Keratinocyte (primary cell): ENCODE data around the gene CLSTN2. TPM values are rescaled to one million over a fixed set of nuclear protein-coding genes. Genes with fewer than 3 reads are reported as not detected.

Source experiments
- DNase-seq: peaks from one replicate; pipeline ENCODE4 v3.0.0-alpha.2; 2011; ENCODE audit warnings: low read depth, missing footprints, low spot score
- FAIRE-seq: peaks from 2 replicates; lab custom pipeline; 2011; peaks lifted over from hg19 to GRCh38; lab: Jason Lieb, UNC
- H2AFZ ChIP-seq: 2 replicates; pipeline ENCODE4 v1.6.0; 2012; ENCODE audit warnings: low read length, control low read depth, inconsistent platforms; ENCODE audit not compliant: control insufficient read depth
- H3K27ac ChIP-seq: 2 replicates; pipeline ENCODE4 v1.5.1; 2011; ENCODE audit warnings: low read length; ENCODE audit not compliant: control insufficient read depth, insufficient read depth
- H3K27me3 ChIP-seq: 3 replicates; pipeline ENCODE4 v1.6.0; 2011; ENCODE audit warnings: low read length; ENCODE audit not compliant: control insufficient read depth, insufficient read depth; ENCODE audit errors: extremely low read depth
- H3K36me3 ChIP-seq, 2 experiments: 2 replicates in 1 of 2; 3 replicates in 1 of 2; pipeline ENCODE4 v1.5.1; 2011; ENCODE audit warnings: low read length in 2 of 2, mild to moderate bottlenecking in 1 of 2; ENCODE audit not compliant: control insufficient read depth in 2 of 2, insufficient read depth in 2 of 2; ENCODE audit errors: extremely low read depth in 1 of 2
- H3K4me1 ChIP-seq: 3 replicates; pipeline ENCODE4 v1.5.1; 2011; ENCODE audit warnings: low read length; ENCODE audit not compliant: control insufficient read depth, insufficient read depth; ENCODE audit errors: extremely low read depth
- H3K4me2 ChIP-seq: 3 replicates; pipeline ENCODE4 v1.6.0; 2011; ENCODE audit warnings: low read depth, low read length; ENCODE audit not compliant: control insufficient read depth, insufficient read depth; ENCODE audit errors: extremely low read depth
- H3K4me3 ChIP-seq, 3 experiments: fragments of 200-600 bp in 1 of 3; sonication (generic) in 1 of 3; 2 replicates in 2 of 3; 3 replicates in 1 of 3; pipeline ENCODE4 v1.5.1; 2011 to 2016; ENCODE audit warnings: low read length in 3 of 3, mild to moderate bottlenecking in 3 of 3, control low read depth in 2 of 3, inconsistent platforms in 1 of 3, low read depth in 1 of 3, mixed read lengths in 1 of 3, mixed run types in 1 of 3, moderate library complexity in 1 of 3; ENCODE audit not compliant: control insufficient read depth in 2 of 3, insufficient read depth in 2 of 3; ENCODE audit errors: extremely low read depth in 1 of 3
- H3K79me2 ChIP-seq: 2 replicates; pipeline ENCODE4 v1.6.0; 2012; ENCODE audit warnings: low read length; ENCODE audit not compliant: control insufficient read depth, insufficient read depth
- H3K9ac ChIP-seq: 3 replicates; pipeline ENCODE4 v1.6.0; 2011; ENCODE audit warnings: low read length; ENCODE audit not compliant: control insufficient read depth, insufficient read depth; ENCODE audit errors: extremely low read depth
- H3K9me1 ChIP-seq: 3 replicates; pipeline ENCODE4 v1.6.0; 2011; ENCODE audit warnings: low read length; ENCODE audit not compliant: control insufficient read depth, insufficient read depth; ENCODE audit errors: extremely low read depth
- H3K9me3 ChIP-seq: 2 replicates; pipeline ENCODE4 v1.5.1; 2012; ENCODE audit warnings: low read depth, low read length; ENCODE audit not compliant: control insufficient read depth
- H4K20me1 ChIP-seq: 3 replicates; pipeline ENCODE4 v1.6.0; 2011; ENCODE audit warnings: low read length; ENCODE audit not compliant: control insufficient read depth, insufficient read depth; ENCODE audit errors: extremely low read depth
- EZH2 ChIP-seq: IDR thresholded peaks from one replicate; pipeline ENCODE4 v1.6.1; 2012; ENCODE audit warnings: inconsistent platforms, mild to moderate bottlenecking, low read length, moderate library complexity
- dilution Hi-C: fragments of 300-500 bp; cut with MboI; formaldehyde crosslinking; loops from one replicate; pipeline ENCODE4 v1.7.0; 2020; ENCODE audit warnings: low sequenced_read_pairs; ENCODE audit not compliant: extremely low pct_ligation_motif_present
- polyA plus RNA-seq, 5 experiments: library from polyadenylated mRNA; depleted of rRNA in 3 of 5; stranded (reverse) in 3 of 5; stranded (forward) in 1 of 5; unstranded in 1 of 5; fragments of >200 nt; gene quantifications; 1 replicate in 1 of 5; 2 replicates in 3 of 5; 3 replicates in 1 of 5; pipeline versions ENCODE4 v1.2.1 to v1.2.3, GENCODE V29; 2011 to 2012; ENCODE audit warnings: missing spikeins in 2 of 5, low read depth in 1 of 5, low replicate concordance in 1 of 5
- TF ChIP-seq, protein P1 (sequence below), 3 experiments: IDR thresholded peaks in 1 of 3; conservative IDR thresholded peaks in 1 of 3; optimal IDR thresholded peaks in 1 of 3; 2 replicates in 2 of 3; 3 replicates in 1 of 3; pipeline versions ENCODE3 to v1.5.1; 2011; ENCODE audit warnings: low read length in 3 of 3, mild to moderate bottlenecking in 3 of 3, moderate library complexity in 2 of 3, control low read depth in 1 of 3, inconsistent platforms in 1 of 3; ENCODE audit not compliant: insufficient read depth in 2 of 3; ENCODE audit errors: extremely low read depth in 1 of 3

Gene CLSTN2
- polyA plus RNA-seq, 1 donor (not counting 4 experiments of a cell fraction or from before 2014, with no cell fraction given): 0.09 TPM

DNA sequence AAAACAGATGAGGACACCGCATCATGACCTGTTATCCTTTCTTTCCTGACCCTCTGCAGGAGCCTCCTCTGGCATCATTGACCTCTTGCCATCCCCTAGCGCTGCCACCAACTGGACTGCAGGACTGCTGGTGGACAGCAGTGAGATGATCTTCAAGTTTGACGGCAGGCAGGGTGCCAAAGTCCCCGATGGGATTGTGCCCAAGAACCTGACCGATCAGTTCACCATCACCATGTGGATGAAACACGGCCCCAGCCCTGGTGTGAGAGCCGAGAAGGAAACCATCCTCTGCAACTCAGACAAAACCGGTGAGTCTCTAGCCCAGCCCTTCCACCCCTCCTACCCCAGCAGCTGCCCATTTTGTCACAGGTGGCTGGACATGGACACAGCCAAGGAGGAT is 524.5 kb downstream of the CLSTN2 start:
- DNase-seq (no peak), FAIRE-seq (no peak)
- Histone ChIP-seq H3K4me2 (no peak overlapping the region), H2AFZ (no peak overlapping the region), H3K4me3 (no peak overlapping the region), H3K27ac (no peak overlapping the region), H3K9me1 (no peaks in the 10 kb centered on the region), H3K9me3 (no peaks in the 10 kb centered on the region), H3K9ac (no peak overlapping the region), H3K4me1 (no peaks in the 10 kb centered on the region), H3K27me3 (no peaks in the 10 kb centered on the region), H3K36me3 (no peaks in the 10 kb centered on the region), H4K20me1 (no peaks in the 10 kb centered on the region), H3K79me2 (no peaks in the 10 kb centered on the region)
- TF ChIP-seq EZH2: no peak
- TF ChIP-seq, protein P1, sequence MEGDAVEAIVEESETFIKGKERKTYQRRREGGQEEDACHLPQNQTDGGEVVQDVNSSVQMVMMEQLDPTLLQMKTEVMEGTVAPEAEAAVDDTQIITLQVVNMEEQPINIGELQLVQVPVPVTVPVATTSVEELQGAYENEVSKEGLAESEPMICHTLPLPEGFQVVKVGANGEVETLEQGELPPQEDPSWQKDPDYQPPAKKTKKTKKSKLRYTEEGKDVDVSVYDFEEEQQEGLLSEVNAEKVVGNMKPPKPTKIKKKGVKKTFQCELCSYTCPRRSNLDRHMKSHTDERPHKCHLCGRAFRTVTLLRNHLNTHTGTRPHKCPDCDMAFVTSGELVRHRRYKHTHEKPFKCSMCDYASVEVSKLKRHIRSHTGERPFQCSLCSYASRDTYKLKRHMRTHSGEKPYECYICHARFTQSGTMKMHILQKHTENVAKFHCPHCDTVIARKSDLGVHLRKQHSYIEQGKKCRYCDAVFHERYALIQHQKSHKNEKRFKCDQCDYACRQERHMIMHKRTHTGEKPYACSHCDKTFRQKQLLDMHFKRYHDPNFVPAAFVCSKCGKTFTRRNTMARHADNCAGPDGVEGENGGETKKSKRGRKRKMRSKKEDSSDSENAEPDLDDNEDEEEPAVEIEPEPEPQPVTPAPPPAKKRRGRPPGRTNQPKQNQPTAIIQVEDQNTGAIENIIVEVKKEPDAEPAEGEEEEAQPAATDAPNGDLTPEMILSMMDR (optimal IDR thresholded peaks at IDR 0.05 in 1 of 3, IDR thresholded peaks at IDR 0.05 in 1 of 3, conservative IDR thresholded peaks at IDR 0.05 in 1 of 3; ENCODE audit: extremely low read depth in 1 of 3, insufficient read depth in 2 of 3, low read length in 3 of 3): no peak
- dilution Hi-C loops: no loop called here

- H3K4me1 ChIP-seq: no peaks in the 10 kb centered on the region
- H3K9me3 ChIP-seq: no peaks in the 10 kb centered on the region
- H4K20me1 ChIP-seq: no peaks in the 10 kb centered on the region
- FAIRE-seq (no peak), DNase-seq (no peak)
- no peak overlapping the region for H2AFZ ChIP-seq
- H3K9me1 ChIP-seq: no peaks in the 10 kb centered on the region
- no peaks in the 10 kb centered on the region for H3K36me3 ChIP-seq
- H3K27ac ChIP-seq: no peak overlapping the region
- no peaks in the 10 kb centered on the region for H3K79me2 ChIP-seq
- H3K27me3 ChIP-seq: no peaks in the 10 kb centered on the region
- H3K9ac ChIP-seq: no peak overlapping the region
- TF ChIP-seq, protein P1 (optimal IDR thresholded peaks at IDR 0.05 in 1 of 3, IDR thresholded peaks at IDR 0.05 in 1 of 3, conservative IDR thresholded peaks at IDR 0.05 in 1 of 3; ENCODE audit: extremely low read depth in 1 of 3, insufficient read depth in 2 of 3, low read length in 3 of 3): no peak
- H3K4me3 ChIP-seq: no peak overlapping the region
- dilution Hi-C loops: no loop called here
- H3K4me2 ChIP-seq: no peak overlapping the region
These were observed 526.3 kb downstream of the CLSTN2 start for GRCh38 chr3:140461250-140461649.
